ENCODE measurements around the gene ROR2.
"Not testable (repeated sequence)": the region's sequence is repeated elsewhere in the genome, so short reads cannot be mapped to it uniquely, and the experiment has no call there.

Gene ROR2

DNA sequence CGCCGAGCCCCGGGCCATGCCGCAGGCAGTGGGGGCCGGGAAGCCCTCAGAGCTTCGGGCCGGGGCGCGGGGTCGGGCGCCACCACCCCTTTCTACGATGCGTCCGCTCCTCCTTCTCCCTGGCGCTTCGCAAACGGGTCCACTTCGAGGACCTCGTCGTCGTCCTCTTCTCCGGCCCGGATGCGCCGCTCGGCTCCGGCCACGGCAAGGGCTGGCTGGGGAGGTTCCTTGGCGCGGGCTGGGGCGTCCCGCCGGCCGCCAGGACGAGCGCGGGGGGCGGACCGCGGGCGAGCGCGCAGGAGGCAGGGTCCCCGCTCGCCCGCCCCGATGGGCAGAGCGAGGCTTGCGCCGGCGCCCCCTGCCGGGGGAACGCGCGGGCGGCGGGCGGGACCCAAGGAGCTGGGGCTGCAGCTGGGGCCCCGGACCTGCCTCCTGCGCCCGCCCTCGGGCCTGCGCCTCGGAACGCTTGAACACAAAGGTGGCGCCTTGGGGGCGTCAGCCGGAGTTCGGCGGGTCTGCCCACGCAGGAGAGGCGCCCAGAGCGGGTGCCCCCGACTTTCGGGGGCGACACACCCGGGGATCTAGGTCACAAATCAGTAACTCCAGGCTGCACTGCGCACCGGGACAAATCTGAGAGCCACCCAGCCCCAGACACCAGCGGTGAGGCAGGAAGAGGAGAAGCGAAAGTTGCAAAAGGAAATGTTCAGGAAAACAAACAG is at the start of gene ROR2:
TSS of gene ROR2 (minus strand) at position 283 of the 719 bp plus-strand sequence.
- DNase-seq (ENCODE audit: low spot score in 2 of 2): peak; percentile 71 to 86
- H3K27me3 ChIP-seq (ENCODE audit: low read depth): no peaks in the 10 kb centered on the region
- in situ Hi-C loops (cut with MboI; ENCODE audit: low sequenced_read_pairs): loop anchor here (10.0 kb wide), 1 partner anchor 175 kb away; no protein-coding TSS in a partner anchor
- peak within 1 kb of the TSS; percentile 64 for H3K4me3 ChIP-seq
- H3K9me3 ChIP-seq: no peaks in the 10 kb centered on the region
- peaks cover 34% of the 10 kb centered on the region for H3K4me1 ChIP-seq
- no peaks in the 10 kb centered on the region for H3K36me3 ChIP-seq (replicated peaks)

- in situ Hi-C loops (cut with MboI; ENCODE audit: low sequenced_read_pairs): no loop called here
- Histone ChIP-seq H3K36me3 (replicated peaks) (no peaks in the 10 kb centered on the region), H3K4me3 (no peak overlapping the region), H3K4me1 (no peaks in the 10 kb centered on the region), H3K9me3 (no peaks in the 10 kb centered on the region), H3K27me3 (ENCODE audit: low read depth) (no peaks in the 10 kb centered on the region)
- DNase-seq (ENCODE audit: low spot score in 2 of 2): no peak
Measured at GRCh38 chr9:91995000-91995655, 45.1 kb upstream of the ROR2 start.

DNA sequence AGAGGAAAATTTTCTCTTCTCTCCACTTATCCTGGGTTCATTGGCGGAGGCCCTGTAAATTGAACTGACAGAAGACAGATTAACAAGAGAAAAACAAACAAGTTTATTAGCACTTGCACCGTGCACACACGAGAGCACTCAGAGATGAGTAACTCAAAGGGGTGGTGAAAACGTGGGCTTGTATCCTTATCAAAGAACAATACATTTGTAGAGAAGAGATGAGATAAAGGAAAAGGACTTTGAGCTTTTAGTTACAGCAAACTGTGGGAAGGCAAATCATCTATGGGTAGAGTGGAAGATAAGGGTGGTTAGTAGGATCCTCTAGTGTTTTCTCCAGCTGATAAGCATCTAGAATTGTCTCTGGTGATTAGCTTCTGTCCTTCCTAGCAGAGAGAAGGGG is 44.4 kb upstream of the ROR2 start:
- Histone ChIP-seq H3K27me3 (ENCODE audit: low read depth) (no peaks in the 10 kb centered on the region), H3K9me3 (no peaks in the 10 kb centered on the region), H3K36me3 (replicated peaks) (no peaks in the 10 kb centered on the region), H3K4me3 (no peak overlapping the region), H3K4me1 (no peaks in the 10 kb centered on the region)
- DNase-seq (ENCODE audit: low spot score in 2 of 2): no peak
- in situ Hi-C loops (cut with MboI; ENCODE audit: low sequenced_read_pairs): no loop called here

DNA sequence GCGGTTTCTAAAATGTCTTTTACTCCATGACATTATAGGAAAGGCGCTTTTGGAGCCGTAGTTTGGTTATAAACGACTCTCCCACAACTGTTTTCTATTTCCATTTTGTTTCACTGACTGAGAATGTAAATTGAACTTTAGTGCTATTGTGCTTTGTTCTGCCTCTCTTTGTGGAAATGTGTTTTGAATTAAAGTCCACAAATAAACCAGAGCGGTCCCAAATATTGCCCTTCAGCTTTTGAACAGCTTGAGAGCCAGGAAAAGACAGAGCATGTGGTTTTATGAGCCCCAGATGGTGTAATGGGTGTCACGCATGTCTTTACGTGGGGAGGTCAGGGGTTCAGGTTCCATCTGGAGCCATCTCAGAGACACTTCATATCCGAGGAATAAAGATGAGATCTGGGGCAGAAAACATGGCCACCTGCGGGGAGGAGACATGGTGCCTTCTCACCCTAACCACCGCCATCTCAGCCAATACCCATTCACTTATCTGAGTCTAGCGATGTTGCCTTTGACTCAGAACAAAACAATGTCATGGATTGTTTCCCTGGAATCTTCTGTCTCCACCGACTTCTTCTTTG is 42.5 kb upstream of the ROR2 start:
- no peaks in the 10 kb centered on the region; the same call in 1 of the 2 replicates for H3K9me3 ChIP-seq
- in situ Hi-C loops (cut with MboI; ENCODE audit: low sequenced_read_pairs): no loop called here
- H3K27me3 ChIP-seq (ENCODE audit: low read depth): no peaks in the 10 kb centered on the region
- no peaks in the 10 kb centered on the region for H3K4me1 ChIP-seq
- H3K36me3 ChIP-seq (replicated peaks): no peaks in the 10 kb centered on the region
- H3K4me3 ChIP-seq: no peak overlapping the region
- DNase-seq (ENCODE audit: low spot score in 2 of 2): no peak

DNA sequence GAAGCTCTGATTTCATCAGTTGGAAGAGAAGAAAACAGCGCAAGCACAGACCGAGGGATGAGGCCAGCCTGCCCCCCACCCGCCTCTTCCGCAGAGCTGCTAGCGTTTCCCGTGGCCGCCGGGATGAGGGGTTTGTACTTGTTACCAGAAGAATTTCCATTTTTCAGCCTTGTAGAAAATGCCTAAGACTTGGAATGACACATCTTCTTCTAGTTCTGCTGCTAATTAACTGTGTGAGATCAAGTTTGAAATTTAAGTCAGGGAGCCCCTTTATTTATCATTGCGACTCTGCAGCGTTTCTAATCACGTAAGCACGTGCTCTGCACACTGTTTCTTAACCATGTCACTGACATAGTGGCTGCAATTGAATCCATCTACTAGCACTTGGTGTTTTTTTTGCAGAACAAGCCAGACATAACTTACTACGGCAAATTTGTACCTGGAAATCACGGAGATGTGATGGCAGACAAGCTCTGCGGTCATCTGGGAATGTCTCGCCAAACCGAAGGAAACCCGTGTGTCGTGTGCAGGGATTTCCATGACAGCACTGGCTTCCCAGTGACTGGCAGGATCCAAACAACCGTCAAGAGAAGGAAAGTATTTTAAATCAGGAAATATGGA is 41.8 kb upstream of the ROR2 start:
- no peaks in the 10 kb centered on the region; the same call in 1 of the 2 replicates for H3K9me3 ChIP-seq

GRCh38 chr9:91986248-91986647 is 36.2 kb upstream of the ROR2 start:
- H3K36me3 ChIP-seq (replicated peaks): no peaks in the 10 kb centered on the region
- in situ Hi-C loops (cut with MboI; ENCODE audit: low sequenced_read_pairs): no loop called here
- no peaks in the 10 kb centered on the region; the same call in 1 of the 2 replicates for H3K9me3 ChIP-seq
- no peak for DNase-seq (ENCODE audit: low spot score in 2 of 2)
- H3K27me3 ChIP-seq (ENCODE audit: low read depth): no peaks in the 10 kb centered on the region
- no peak overlapping the region for H3K4me3 ChIP-seq
- H3K4me1 ChIP-seq: no peaks in the 10 kb centered on the region

More for the DNA sequence above, 41.8 kb upstream of the ROR2 start:
- Histone ChIP-seq H3K4me1 (no peaks in the 10 kb centered on the region), H3K27me3 (ENCODE audit: low read depth) (no peaks in the 10 kb centered on the region), H3K36me3 (replicated peaks) (no peaks in the 10 kb centered on the region), H3K4me3 (no peak overlapping the region)
- no peak for DNase-seq (ENCODE audit: low spot score in 2 of 2)
- in situ Hi-C loops (cut with MboI; ENCODE audit: low sequenced_read_pairs): no loop called here

DNA sequence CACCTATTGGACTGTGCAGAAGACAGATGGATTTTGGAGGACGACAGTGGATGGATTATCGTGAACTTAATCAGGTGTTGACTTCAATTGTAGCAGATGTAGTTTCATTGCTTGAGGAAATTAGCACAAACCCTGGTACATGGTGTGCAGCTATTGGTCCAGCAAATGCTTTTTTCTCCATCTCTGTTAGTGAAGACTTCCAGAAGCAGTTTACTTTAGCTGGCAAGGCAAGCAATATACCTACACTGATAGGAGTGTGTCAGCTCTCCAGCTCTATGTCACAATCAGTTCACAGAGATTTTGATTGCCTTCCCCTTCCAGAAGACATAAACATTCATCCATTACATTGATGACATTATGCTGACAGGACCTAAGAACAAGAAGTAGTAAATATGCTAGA is 35.7 kb upstream of the ROR2 start:
- in situ Hi-C loops (cut with MboI; ENCODE audit: low sequenced_read_pairs): no loop called here
- no peak for DNase-seq (ENCODE audit: low spot score in 2 of 2)
- no peaks in the 10 kb centered on the region for H3K36me3 ChIP-seq (replicated peaks)

GRCh38 chr9:91978740-91979414 is 28.8 kb upstream of the ROR2 start:
- Histone ChIP-seq H3K9me3 (no peaks in the 10 kb centered on the region), H3K27me3 (ENCODE audit: low read depth) (no peaks in the 10 kb centered on the region), H3K4me1 (no peaks in the 10 kb centered on the region), H3K36me3 (replicated peaks) (no peaks in the 10 kb centered on the region), H3K4me3 (no peak overlapping the region)
- DNase-seq (ENCODE audit: low spot score in 2 of 2): peak; percentile 8 to 42
- in situ Hi-C loops (cut with MboI; ENCODE audit: low sequenced_read_pairs): no loop called here

More for the DNA sequence above, 35.7 kb upstream of the ROR2 start:
- Histone ChIP-seq H3K27me3 (ENCODE audit: low read depth) (no peaks in the 10 kb centered on the region), H3K4me1 (no peaks in the 10 kb centered on the region), H3K4me3 (no peak overlapping the region), H3K9me3 (no peaks in the 10 kb centered on the region; the same call in 1 of the 2 replicates)

DNA sequence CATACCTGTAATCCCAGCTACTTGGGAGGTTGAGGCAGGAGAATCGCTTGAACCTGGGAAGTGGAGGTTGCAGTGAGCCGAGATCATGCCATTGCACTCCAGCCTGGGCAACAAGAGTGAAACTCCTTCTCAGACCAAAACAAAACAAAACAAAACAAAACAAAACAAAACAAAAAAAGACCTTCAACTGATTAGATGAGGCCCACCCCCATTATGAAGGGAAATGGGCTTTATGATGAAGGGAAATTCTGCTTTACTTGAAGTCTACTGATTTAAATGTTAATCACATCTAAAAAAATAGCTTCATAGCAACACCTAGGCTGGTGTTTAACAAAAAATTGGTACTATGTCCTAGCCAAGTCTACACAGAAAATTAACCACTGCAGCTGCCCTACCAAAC is 25.2 kb upstream of the ROR2 start:
- H3K9me3 ChIP-seq; DNase-seq (ENCODE audit: low spot score in 2 of 2); H3K4me3 ChIP-seq; H3K36me3 ChIP-seq (replicated peaks); H3K27me3 ChIP-seq (ENCODE audit: low read depth); in situ Hi-C loops (cut with MboI; ENCODE audit: low sequenced_read_pairs); H3K4me1 ChIP-seq: not testable (repeated sequence)

GRCh38 chr9:91972711-91973110 is 22.7 kb upstream of the ROR2 start:
- Histone ChIP-seq H3K4me3 (no peak overlapping the region), H3K9me3 (no peaks in the 10 kb centered on the region), H3K4me1 (no peaks in the 10 kb centered on the region), H3K27me3 (ENCODE audit: low read depth) (peaks cover 15% of the 10 kb centered on the region), H3K36me3 (replicated peaks) (no peaks in the 10 kb centered on the region)
- DNase-seq (ENCODE audit: low spot score in 2 of 2): no peak
- in situ Hi-C loops (cut with MboI; ENCODE audit: low sequenced_read_pairs): no loop called here

DNA sequence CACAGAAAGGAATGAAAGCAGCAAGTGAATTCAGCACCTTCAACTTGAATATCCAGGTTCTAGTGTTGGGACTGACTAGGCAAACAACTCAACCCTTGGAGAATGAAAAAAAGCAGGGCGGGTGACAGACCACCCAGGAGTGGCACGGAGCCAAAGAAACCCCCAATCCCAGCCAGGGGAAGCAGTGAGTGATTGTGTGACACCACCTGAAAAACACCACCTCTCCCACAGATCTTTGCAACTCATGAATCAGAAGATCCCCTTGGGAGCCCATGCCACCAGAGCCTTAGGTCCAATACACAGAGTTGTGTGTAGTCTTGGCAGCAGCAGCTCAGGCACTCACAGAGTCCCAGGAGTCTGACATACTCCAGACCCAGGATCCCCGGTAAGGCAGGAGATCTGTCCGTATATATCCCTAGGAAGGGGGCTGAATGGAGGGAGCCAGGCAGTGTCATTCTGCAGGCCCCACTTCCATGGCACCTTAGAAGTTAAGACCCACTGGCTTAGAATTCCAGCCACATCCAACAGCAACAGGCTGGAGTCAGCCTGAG is 22.1 kb upstream of the ROR2 start:
- H3K9me3 ChIP-seq: no peaks in the 10 kb centered on the region
- in situ Hi-C loops (cut with MboI; ENCODE audit: low sequenced_read_pairs): no loop called here
- H3K36me3 ChIP-seq (replicated peaks): no peaks in the 10 kb centered on the region
- no peak for DNase-seq (ENCODE audit: low spot score in 2 of 2)
- H3K4me1 ChIP-seq: no peaks in the 10 kb centered on the region
- H3K4me3 ChIP-seq: no peak overlapping the region
- peaks cover 20% of the 10 kb centered on the region for H3K27me3 ChIP-seq (ENCODE audit: low read depth)

DNA sequence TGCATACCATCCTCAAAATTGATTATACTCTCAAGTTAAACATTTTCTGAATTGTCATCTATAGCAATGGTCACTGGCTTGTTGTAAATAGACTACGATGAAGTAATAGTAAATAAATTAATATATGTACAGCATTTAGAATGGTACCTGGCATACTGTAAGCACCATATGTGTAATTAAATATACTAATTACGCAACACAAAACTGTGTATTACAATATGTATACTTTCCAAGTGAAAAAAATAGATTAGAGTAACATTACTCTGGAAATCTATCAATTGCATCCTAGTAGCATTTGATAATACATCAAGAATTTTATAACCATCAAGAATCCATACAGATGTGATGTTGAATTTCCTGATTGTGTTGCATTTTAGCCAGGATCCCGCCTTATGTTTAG is 17.2 kb upstream of the ROR2 start:
- no peaks in the 10 kb centered on the region for H3K4me1 ChIP-seq
- in situ Hi-C loops (cut with MboI; ENCODE audit: low sequenced_read_pairs): no loop called here
- H3K9me3 ChIP-seq: no peaks in the 10 kb centered on the region
- no peaks in the 10 kb centered on the region for H3K36me3 ChIP-seq (replicated peaks)
- DNase-seq (ENCODE audit: low spot score in 2 of 2): no peak
- peaks cover 25% of the 10 kb centered on the region for H3K27me3 ChIP-seq (ENCODE audit: low read depth)
- H3K4me3 ChIP-seq: no peak overlapping the region

- Histone ChIP-seq H3K36me3 (replicated peaks) (no peaks in the 10 kb centered on the region), H3K4me1 (no peaks in the 10 kb centered on the region), H3K27me3 (ENCODE audit: low read depth) (peaks cover 25% of the 10 kb centered on the region), H3K4me3 (no peak overlapping the region), H3K9me3 (no peaks in the 10 kb centered on the region)
- DNase-seq (ENCODE audit: low spot score in 2 of 2): no peak
- in situ Hi-C loops (cut with MboI; ENCODE audit: low sequenced_read_pairs): no loop called here
Measured at GRCh38 chr9:91966503-91966902, 16.5 kb upstream of the ROR2 start.

All from HAP-1 (cell line).